Astrocyte (in vitro differentiated cells and primary cell): ENCODE measurements around the gene RGS10.

Source experiments
- EZH2 ChIP-seq: IDR thresholded peaks from 2 replicates; pipeline ENCODE4 v1.6.1; 2012; ENCODE audit warnings: mild to moderate bottlenecking, low read length, inconsistent platforms; ENCODE audit not compliant: insufficient read depth
- TF ChIP-seq, protein P1 (sequence below): IDR thresholded peaks from 2 replicates; pipeline ENCODE4 v1.5.1; 2011; ENCODE audit warnings: low read depth, mild to moderate bottlenecking, inconsistent platforms, low read length, moderate library complexity; ENCODE audit not compliant: insufficient read depth

DNA sequence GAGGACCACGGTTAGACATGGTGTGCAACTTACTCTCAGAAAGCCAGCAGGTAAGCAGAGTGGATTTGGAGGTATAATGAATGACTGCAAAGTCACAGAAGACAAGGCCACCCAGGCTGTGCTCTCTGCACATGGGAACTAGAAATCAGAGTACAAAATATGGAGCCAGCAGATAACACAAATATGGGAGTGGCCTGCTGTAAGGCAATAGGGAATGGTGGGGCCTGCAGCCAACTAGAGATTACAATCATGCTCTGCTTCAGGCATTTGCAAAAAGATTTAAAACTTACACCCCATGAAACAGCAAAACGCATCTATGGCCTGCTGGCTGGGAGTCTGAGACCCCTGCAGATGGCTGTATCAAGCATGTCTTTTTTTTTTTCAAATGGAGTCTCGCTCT lies 47.0 kb downstream of the RGS10 start:
- TF ChIP-seq, protein P1, sequence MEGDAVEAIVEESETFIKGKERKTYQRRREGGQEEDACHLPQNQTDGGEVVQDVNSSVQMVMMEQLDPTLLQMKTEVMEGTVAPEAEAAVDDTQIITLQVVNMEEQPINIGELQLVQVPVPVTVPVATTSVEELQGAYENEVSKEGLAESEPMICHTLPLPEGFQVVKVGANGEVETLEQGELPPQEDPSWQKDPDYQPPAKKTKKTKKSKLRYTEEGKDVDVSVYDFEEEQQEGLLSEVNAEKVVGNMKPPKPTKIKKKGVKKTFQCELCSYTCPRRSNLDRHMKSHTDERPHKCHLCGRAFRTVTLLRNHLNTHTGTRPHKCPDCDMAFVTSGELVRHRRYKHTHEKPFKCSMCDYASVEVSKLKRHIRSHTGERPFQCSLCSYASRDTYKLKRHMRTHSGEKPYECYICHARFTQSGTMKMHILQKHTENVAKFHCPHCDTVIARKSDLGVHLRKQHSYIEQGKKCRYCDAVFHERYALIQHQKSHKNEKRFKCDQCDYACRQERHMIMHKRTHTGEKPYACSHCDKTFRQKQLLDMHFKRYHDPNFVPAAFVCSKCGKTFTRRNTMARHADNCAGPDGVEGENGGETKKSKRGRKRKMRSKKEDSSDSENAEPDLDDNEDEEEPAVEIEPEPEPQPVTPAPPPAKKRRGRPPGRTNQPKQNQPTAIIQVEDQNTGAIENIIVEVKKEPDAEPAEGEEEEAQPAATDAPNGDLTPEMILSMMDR, result no peak
- TF ChIP-seq EZH2, result no peak
